Left kidney (tissue), 1 donor: ENCODE results near the gene ASH1L. TPM values are rescaled to one million over a fixed set of nuclear protein-coding genes. Genes with fewer than 3 reads are reported as not detected.

Source experiments
- polyA plus RNA-seq: library from polyadenylated mRNA; unstranded; fragments of 120-200 nt; gene quantifications from one replicate; pipeline ENCODE4 v1.2.1, GENCODE V29; 2013; ENCODE audit not compliant: insufficient read length

ASH1L gene
- polyA plus RNA-seq, 1 donor, result 55.2 TPM

Other genes starting within 250 kb of the ASH1L start
- gene RUSC1, start 241.9 kb downstream of the ASH1L start, polyA plus RNA-seq, result 34.3 TPM
- gene MSTO1, start 47.4 kb upstream of the ASH1L start, polyA plus RNA-seq, result 70.0 TPM
- gene YY1AP1, start 126.0 kb upstream of the ASH1L start, polyA plus RNA-seq, result 82.9 TPM
- 153 TPM for gene DAP3, start 126.3 kb upstream of the ASH1L start, polyA plus RNA-seq